HG03064 (cell line): ENCODE measurements around the gene CSDE1.

Experiments used
- ATAC-seq: cut with Tn5 transposase; IDR thresholded peaks from one replicate; pipeline ENCODE4 v1.9.1; 2021; ENCODE audit warnings: low read depth; ENCODE audit not compliant: unreplicated experiment

Gene CSDE1

GRCh38 chr1:114668373-114668772 is 89.4 kb downstream of the CSDE1 start:
- ATAC-seq, result no peak

DNA sequence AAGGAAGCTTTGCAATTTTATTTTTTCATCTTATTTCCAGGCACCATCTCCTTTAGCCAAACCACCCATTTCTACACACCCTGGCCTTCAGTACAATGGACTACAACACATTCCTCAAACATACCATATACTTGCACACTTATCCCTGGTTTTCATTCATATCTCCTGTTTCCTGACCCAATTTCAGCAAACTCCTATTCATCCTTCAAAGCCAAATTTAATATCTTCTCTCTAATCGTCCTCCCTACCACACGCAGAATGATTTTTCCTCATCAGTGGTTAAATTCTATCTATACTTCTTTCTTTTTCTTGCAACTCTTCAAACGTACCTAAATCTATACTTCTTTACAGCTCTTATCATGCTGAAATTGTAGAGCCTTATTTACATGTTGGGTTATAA is 90.8 kb downstream of the CSDE1 start:
- no peak for ATAC-seq
